Type B pancreatic cell (in vitro differentiated cells): ENCODE results near the gene CGNL1. TPM values are rescaled to one million over a fixed set of nuclear protein-coding genes. Genes with fewer than 3 reads are reported as not detected.
A peak's percentile ranks its signal among the peaks of the same experiment; 100 is the strongest.

Experiments used
- DNase-seq: peaks from one replicate; pipeline ENCODE4 v3.0.0; 2021; ENCODE audit warnings: mixed read lengths; ENCODE audit not compliant: unreplicated experiment; ENCODE audit errors: extremely low spot score
- H3K27ac Mint-ChIP-seq: 2 replicates; pipeline ENCODE4 v1.8.0; 2021; ENCODE audit warnings: mild to moderate bottlenecking, mixed read lengths
- H3K27me3 Mint-ChIP-seq: 2 replicates; pipeline ENCODE4 v1.8.0; 2021; ENCODE audit warnings: mixed read lengths
- H3K36me3 Mint-ChIP-seq: 2 replicates; pipeline ENCODE4 v1.8.0; 2021; ENCODE audit warnings: mixed read lengths
- H3K4me1 Mint-ChIP-seq: one replicate; pipeline ENCODE4 v1.8.0; 2021; ENCODE audit warnings: mixed read lengths; ENCODE audit not compliant: unreplicated experiment
- H3K4me3 Mint-ChIP-seq: 2 replicates; pipeline ENCODE4 v1.8.0; 2021; ENCODE audit warnings: mild to moderate bottlenecking, mixed read lengths
- H3K9me3 Mint-ChIP-seq: 2 replicates; pipeline ENCODE4 v1.8.0; 2021; ENCODE audit warnings: mixed read lengths
- CTCF ChIP-seq: fragments of 200-600 bp; sonication (generic); conservative IDR thresholded peaks from 2 replicates; pipeline ENCODE4 v1.5.0; 2021; ENCODE audit warnings: antibody characterized with exemption, mild to moderate bottlenecking
- total RNA-seq: library from RNA; stranded (reverse); gene quantifications from 2 replicates; pipeline ENCODE4 v1.2.1, GENCODE V29; 2021; ENCODE audit warnings: low replicate concordance

The CGNL1 gene
- total RNA-seq, 1 donor from 2014 or later: 11.8 TPM

- Mint-ChIP-seq H3K4me1 (peaks cover 16% of the 10 kb centered on the region), H3K36me3 (no peaks in the 10 kb centered on the region), H3K27me3 (no peaks in the 10 kb centered on the region), H3K9me3 (no peaks in the 10 kb centered on the region), H3K27ac (no peak overlapping the region), H3K4me3 (no peak overlapping the region)
- no peak for DNase-seq
- TF ChIP-seq CTCF: no peak
Measured at GRCh38 chr15:57357799-57358198, 18.5 kb upstream of the CGNL1 start.

DNA sequence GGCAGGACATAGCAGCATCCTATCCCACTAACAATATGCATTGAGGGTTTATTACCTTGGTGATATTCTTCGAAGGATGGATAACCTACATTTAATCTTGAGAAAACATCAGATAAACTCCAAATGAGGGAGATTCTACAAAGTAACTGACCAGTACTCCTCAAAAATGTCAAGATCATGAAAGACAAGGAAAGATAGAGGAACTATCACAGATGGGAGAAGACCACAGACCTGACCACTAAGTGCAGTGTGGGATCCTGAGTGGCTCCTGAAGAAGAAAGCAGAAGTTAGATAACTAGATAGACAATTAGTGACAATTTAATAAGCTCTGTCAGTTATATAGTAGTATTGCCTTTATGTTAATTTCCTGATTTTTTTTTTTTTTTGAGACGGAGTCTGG lies 17.7 kb upstream of the CGNL1 start:
- TF ChIP-seq CTCF: no peak
- H3K27me3 Mint-ChIP-seq: no peaks in the 10 kb centered on the region
- DNase-seq: no peak
- no peaks in the 10 kb centered on the region for H3K9me3 Mint-ChIP-seq
- peaks cover 21% of the 10 kb centered on the region for H3K4me1 Mint-ChIP-seq
- H3K27ac Mint-ChIP-seq: no peak overlapping the region
- H3K4me3 Mint-ChIP-seq: no peak overlapping the region
- H3K36me3 Mint-ChIP-seq: no peaks in the 10 kb centered on the region

DNA sequence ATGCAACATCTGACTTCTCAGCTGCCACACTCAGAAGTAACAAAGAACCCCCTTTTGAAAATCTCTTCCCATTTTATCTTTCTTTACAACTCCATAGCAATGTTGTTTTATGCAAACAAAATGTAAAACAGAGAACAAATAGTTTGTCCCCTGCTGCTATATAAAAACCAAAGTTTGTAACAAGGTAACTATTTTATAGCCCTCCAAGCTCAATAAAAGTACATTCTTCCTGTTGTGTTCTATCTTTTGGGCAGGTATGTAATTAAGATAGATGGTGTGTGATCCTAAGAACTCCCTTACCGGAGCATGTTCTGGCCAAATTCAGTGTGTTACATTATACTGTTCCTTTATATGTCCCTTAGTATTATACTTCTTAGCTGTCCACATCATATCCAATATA lies 12.6 kb upstream of the CGNL1 start:
- H3K27me3 Mint-ChIP-seq: no peaks in the 10 kb centered on the region
- H3K36me3 Mint-ChIP-seq: no peaks in the 10 kb centered on the region
- no peak for DNase-seq
- no peaks in the 10 kb centered on the region for H3K9me3 Mint-ChIP-seq
- H3K4me1 Mint-ChIP-seq: peaks cover 14% of the 10 kb centered on the region
- H3K4me3 Mint-ChIP-seq: no peak overlapping the region
- no peak for TF ChIP-seq CTCF
- no peak overlapping the region for H3K27ac Mint-ChIP-seq

DNA sequence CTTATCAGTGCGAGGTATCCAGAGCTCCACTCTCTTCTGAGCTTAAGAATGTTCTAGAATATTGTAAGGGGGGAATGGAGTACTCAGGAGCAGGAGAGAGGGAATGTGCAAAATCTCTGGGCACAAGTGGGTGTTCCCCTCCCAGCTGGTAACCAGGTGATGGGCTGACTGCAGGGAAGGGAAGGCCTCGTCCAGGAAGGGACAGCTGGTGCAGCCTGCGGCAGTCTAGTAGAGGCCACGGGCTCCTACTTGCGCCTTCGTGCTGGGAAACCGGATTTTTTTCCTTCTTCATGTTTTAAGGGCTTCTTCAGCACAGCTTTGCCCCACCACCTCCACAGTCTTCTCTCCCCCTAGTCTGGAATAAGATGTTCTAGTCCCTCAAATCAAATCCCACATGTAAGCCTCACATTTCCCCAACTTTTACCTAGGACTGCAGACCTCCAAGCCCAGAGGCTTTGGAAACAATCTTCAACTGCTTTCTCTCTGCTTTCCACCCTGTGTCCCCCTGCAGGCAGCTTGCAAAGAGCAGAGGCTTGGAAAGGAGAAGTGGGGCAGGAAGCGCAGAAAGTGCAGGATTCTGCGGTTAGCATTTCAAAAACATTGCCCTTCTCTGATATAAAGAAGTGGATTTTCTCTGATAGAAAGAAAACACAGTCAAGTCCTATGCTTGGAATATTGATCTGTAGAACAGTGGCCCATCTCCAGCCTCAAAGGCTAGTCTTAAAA lies 11.9 kb upstream of the CGNL1 start:
- Mint-ChIP-seq H3K4me3 (no peak overlapping the region), H3K27ac (no peak overlapping the region), H3K4me1 (peaks cover 14% of the 10 kb centered on the region), H3K36me3 (no peaks in the 10 kb centered on the region), H3K9me3 (peaks cover under 1% of the 10 kb centered on the region), H3K27me3 (no peaks in the 10 kb centered on the region)
- peak; percentile 63 for TF ChIP-seq CTCF
- no peak for DNase-seq

DNA sequence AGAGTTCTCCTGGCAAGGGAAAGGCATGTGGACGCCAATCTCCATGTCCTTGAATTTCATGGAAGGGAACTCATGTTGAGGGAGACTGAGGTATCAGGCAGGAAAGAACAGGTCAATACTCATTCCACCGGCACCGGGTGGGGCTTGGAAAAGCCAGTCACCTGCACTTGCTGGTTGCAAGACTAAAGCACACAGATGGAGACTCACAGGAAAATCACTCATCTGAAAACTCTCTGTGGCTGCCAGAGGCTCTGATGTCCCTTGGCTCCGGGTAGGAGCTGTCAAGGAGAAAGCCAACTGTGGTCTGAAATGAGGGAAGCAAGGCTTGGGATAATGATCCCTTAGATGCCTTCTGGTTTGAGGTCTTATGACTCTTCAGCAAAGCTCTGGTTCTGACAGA lies 8.7 kb upstream of the CGNL1 start:
- Mint-ChIP-seq H3K4me3 (no peak overlapping the region), H3K27ac (no peak overlapping the region), H3K4me1 (peaks cover 14% of the 10 kb centered on the region), H3K36me3 (no peaks in the 10 kb centered on the region), H3K27me3 (no peaks in the 10 kb centered on the region), H3K9me3 (peaks cover 5% of the 10 kb centered on the region)
- no peak for TF ChIP-seq CTCF
- no peak for DNase-seq
